ENCODE results near the gene ICA1.
A peak's percentile ranks its signal among the peaks of the same experiment; 100 is the strongest.
"Not testable (repeated sequence)": the region's sequence is repeated elsewhere in the genome, so short reads cannot be mapped to it uniquely, and the experiment has no call there.

Gene ICA1

GRCh38 chr7:8261711-8262695 lies at the start of gene ICA1:
Gene ICA1, minus strand, starts transcription at chr7:8262167. Its CDS starts 26,241 bp downstream, at chr7:8235926.
- DNase-seq (ENCODE audit: low read depth) = peak; percentile 29

- no peak for DNase-seq (ENCODE audit: low read depth)
Measured at GRCh38 chr7:8310876-8311275, 48.9 kb upstream of the ICA1 start.

- no peak for DNase-seq (ENCODE audit: low read depth)
Measured at GRCh38 chr7:8305625-8306388, 43.8 kb upstream of the ICA1 start.

- DNase-seq (ENCODE audit: low read depth) = no peak
Measured at GRCh38 chr7:8305104-8305503, 43.1 kb upstream of the ICA1 start.

- DNase-seq (ENCODE audit: low read depth) = no peak
Measured at GRCh38 chr7:8303904-8304528, 42.0 kb upstream of the ICA1 start.

GRCh38 chr7:8297023-8297422 lies 35.1 kb upstream of the ICA1 start:
- DNase-seq (ENCODE audit: low read depth) = not testable (repeated sequence)

- DNase-seq (ENCODE audit: low read depth) = no peak
Measured at GRCh38 chr7:8296362-8296659, 34.3 kb upstream of the ICA1 start.

GRCh38 chr7:8295638-8296361 lies 33.8 kb upstream of the ICA1 start:
- DNase-seq (ENCODE audit: low read depth) = peak; percentile 76

GRCh38 chr7:8291397-8292141 lies 29.6 kb upstream of the ICA1 start:
- no peak for DNase-seq (ENCODE audit: low read depth)

GRCh38 chr7:8290645-8291308 lies 28.8 kb upstream of the ICA1 start:
- DNase-seq (ENCODE audit: low read depth) = no peak

GRCh38 chr7:8286118-8286517 lies 24.2 kb upstream of the ICA1 start:
- DNase-seq (ENCODE audit: low read depth) = no peak

GRCh38 chr7:8285155-8285554 lies 23.2 kb upstream of the ICA1 start:
- no peak for DNase-seq (ENCODE audit: low read depth)

- DNase-seq (ENCODE audit: low read depth) = no peak
Measured at GRCh38 chr7:8284606-8285005, 22.6 kb upstream of the ICA1 start.

GRCh38 chr7:8283968-8284367 lies 22.0 kb upstream of the ICA1 start:
- DNase-seq (ENCODE audit: low read depth) = no peak

GRCh38 chr7:8282871-8283270 lies 20.9 kb upstream of the ICA1 start:
- DNase-seq (ENCODE audit: low read depth) = no peak

- no peak for DNase-seq (ENCODE audit: low read depth)
Measured at GRCh38 chr7:8282162-8282561, 20.2 kb upstream of the ICA1 start.

GRCh38 chr7:8278183-8278582 lies 16.2 kb upstream of the ICA1 start:
- DNase-seq (ENCODE audit: low read depth) = no peak

GRCh38 chr7:8277394-8277982 lies 15.5 kb upstream of the ICA1 start:
- no peak for DNase-seq (ENCODE audit: low read depth)

- no peak for DNase-seq (ENCODE audit: low read depth)
Measured at GRCh38 chr7:8274589-8274988, 12.6 kb upstream of the ICA1 start.

GRCh38 chr7:8271960-8272359 lies 10.0 kb upstream of the ICA1 start:
- DNase-seq (ENCODE audit: low read depth) = no peak

Data from EH (cell line).